GM18858 (cell line): ENCODE measurements around the gene CAPN6.

Experiments used
- ATAC-seq: cut with Tn5 transposase; IDR thresholded peaks from one replicate; pipeline ENCODE4 v1.9.1; 2021; ENCODE audit not compliant: unreplicated experiment

CAPN6 gene

DNA sequence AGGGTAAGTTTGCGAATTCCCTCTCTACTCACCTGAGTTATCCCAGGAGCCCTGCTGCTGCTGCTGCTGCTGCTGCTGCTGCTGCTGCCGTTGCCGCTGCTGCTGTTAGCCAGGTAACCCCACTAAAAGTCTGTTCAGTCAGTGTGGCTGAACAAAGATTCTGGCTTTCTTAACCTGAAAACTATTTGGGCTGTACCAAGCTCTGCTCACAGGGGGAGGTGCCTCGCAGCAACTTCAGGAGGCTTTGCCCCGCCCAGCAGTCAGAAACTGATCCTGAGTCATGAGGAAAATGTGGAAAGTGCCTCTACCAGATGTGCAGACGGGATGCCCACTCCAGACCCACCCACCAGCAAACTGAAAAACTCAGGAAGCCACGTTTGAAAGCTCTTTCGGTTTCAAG lies at the start of gene CAPN6:
CAPN6 (minus strand) TSS at position 145 of the 400 bp plus-strand sequence. CDS start 6,547 bp downstream, outside the sequence.
- no peak for ATAC-seq

- no peak for ATAC-seq
These were observed 49.2 kb upstream of the CAPN6 start for GRCh38 chrX:111319451-111319850.

DNA sequence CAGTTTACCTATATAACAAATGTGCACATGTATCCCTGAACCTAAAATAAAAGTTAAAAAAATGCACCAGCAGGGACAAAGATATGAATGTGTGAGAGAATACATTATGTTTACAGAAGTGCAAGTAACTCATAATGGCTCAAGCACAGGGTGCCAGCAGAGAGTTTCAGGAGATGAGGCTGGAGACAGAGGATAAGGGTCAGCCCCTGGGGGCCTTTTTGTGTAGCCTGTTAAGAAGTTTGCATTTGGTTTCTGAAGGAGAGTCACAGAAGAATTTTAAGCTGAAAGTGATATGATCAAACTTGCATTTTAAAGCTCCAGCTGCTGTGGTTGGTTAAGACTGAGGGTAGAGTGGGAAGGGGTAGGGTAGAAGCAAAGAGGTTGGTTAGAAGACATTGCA lies 48.6 kb upstream of the CAPN6 start:
- ATAC-seq: no peak

GRCh38 chrX:111309083-111309482 lies 38.8 kb upstream of the CAPN6 start:
- ATAC-seq: no peak

DNA sequence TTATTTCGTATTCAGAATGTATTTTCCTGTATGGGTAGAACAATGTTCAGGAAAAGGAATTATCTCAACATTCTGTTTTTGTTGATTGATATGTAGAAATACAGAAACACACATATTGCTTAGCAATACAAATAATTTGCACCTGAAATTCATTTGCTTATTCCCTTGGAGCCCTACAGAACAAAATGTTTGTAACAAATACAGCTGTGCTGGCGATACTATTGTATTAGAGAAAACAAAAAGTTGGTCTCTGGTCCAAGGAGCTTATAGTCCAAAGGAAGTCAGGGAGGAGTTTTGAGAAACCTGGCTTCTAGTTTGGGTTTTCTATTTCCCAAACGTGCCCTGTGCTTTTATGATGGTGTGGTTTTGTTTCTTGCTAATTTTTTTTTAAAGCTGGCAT lies 37.8 kb upstream of the CAPN6 start:
- no peak for ATAC-seq

GRCh38 chrX:111302284-111302683 lies 32.0 kb upstream of the CAPN6 start:
- ATAC-seq: no peak

DNA sequence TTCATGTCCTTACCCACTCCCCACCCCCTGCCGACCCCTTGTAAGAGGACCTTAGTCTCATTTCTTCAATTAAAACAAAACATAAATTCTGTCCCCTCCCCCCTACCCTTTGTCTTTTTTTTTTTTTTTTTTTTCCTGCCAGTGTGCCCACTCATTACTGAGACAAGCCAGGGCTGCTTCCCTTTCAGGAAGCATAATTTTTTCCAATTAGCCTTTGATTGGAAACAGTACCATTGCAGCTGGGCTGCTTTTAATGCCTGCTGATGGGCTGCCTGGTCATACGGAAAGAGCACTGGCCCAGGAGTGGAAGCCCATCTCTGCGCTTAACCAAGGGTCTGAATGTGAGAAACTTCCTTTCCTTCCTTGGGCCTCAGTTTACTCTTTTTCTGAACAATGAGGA lies 18.6 kb upstream of the CAPN6 start:
- ATAC-seq: no peak

GRCh38 chrX:111284631-111285293 lies 14.5 kb upstream of the CAPN6 start:
- no peak for ATAC-seq

GRCh38 chrX:111283446-111283845 lies 13.2 kb upstream of the CAPN6 start:
- no peak for ATAC-seq

DNA sequence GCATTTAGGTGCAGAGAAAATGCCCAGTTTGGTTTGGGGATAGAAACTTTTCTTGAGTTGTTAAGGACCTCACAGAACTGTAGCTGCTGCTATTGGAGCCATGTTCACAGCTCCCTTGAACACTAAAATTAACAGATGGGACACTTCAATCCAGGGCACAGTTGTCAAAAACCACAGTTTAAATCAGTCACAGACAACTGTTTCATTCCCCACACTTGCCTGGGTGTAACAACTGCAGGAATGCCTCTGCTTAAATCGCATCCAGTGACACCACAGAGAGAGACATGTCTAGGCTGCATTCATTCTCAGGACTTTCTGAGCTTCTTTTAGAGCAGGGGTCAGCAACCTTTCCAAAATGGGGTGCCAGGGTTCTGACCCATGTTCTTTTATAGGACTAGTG lies 12.7 kb upstream of the CAPN6 start:
- no peak for ATAC-seq

GRCh38 chrX:111282139-111282538 lies 11.9 kb upstream of the CAPN6 start:
- ATAC-seq: no peak

DNA sequence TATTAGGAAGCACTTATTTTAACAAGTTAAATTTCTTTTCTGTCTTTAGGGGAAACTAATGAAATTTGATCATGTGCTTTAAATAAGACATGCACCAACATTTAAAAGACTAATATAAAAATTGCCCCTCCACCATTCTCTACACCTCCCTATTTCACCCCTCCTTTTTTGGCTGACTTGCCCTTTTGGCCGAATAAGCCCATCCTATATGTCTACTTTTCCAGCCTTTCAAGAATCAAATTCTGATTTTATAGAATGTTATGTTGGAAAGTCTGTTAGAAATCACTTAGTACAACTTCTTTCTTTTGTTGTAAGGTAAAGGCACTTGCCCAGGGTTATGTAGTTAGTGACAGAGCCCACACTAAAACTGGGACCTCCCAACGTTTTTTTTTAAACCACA lies 1.8 kb downstream of the CAPN6 start:
- ATAC-seq: no peak

DNA sequence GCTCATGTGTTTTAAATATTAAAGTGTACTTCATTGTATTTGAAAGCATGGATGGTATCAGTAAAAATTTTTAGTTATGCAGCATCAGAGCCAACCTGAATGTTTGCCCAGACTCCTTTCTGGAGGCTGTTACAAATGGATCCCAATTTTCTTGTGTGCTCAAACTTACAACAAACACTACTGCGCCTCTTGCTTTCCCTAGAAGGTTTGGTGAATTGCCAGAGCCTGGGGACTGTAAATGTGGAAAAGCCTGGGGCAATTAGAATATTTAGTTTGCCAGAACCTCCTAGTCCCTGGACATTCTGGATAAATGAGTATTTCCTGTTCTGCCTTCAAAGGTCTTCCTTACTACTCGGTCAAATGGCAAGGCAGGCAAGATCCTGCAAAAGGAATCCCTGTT lies 4.8 kb downstream of the CAPN6 start:
- no peak for ATAC-seq

GRCh38 chrX:111264385-111264784 lies 5.9 kb downstream of the CAPN6 start:
- ATAC-seq: no peak

GRCh38 chrX:111262086-111262485 lies 8.2 kb downstream of the CAPN6 start:
- no peak for ATAC-seq

DNA sequence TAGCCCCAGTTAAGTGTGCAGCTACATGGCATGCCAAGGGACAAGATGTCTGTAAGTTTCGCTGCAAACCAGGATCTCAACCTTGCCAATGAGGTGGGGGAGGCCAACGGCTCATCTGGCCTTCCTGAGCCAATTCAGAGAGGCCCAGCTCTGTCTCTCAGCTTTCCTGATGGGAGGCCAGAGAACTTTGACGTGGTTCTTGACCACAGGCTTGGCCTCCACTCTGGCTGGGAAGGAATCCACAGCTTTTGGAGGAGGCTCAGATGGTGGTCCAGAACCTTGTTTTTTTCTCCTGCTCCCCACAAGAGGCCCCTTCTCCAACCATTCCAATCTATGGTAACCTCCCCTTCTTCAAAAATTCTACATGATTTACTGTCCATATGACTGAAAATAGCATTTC lies 9.8 kb downstream of the CAPN6 start:
- ATAC-seq: no peak

GRCh38 chrX:111259559-111259958 lies 10.7 kb downstream of the CAPN6 start:
- ATAC-seq: no peak

- ATAC-seq: no peak
These were observed 12.6 kb downstream of the CAPN6 start for GRCh38 chrX:111257733-111258132.

GRCh38 chrX:111254896-111255693 lies 15.2 kb downstream of the CAPN6 start:
- no peak for ATAC-seq

DNA sequence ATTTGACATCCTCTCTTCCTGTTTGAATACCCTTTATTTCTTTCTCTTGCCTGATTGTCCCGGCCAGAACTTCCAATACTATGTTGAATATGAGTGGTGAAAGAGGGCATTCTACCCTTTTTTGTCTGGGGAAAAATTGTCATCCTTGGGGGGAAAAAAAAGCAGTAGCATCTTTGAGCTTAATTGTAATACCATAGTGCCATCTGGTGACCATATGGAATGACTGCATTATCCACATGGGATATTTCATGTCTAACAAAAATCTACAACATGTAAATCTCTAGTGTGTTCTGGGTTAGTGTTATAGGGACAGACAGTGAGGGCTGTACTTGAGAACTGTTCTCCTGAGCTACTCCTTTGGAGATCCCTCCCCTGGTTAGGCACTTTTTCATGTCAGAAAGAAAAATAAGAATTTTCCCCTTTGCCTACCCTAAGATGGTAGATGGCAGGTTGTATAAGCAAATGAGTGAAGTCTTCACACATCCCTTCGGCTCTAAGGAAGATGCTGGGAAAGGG lies 26.0 kb downstream of the CAPN6 start:
- no peak for ATAC-seq

DNA sequence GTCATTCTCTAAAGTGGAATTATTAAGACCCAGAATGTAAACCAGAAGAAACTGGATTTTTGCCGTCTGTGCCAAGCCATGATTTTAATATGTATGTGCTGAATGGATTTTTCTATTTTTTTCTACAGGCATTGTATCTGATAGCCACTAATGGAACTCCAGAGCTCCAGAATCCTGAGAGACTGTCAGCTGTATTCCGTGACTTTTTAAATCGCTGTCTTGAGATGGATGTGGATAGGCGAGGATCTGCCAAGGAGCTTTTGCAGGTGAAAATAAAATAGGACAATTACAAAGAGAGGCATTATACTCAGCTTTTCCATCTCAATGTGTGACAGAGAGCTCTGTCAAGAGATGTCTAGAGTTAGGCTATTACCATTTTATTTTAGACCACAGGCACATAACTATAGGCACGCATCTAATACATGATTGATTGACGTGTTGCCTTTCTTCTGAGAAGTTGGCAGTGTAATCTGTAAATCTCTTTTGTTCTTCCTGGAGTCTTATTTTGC lies 53.9 kb downstream of the CAPN6 start:
- no peak for ATAC-seq

GRCh38 chrX:111207851-111208250 lies 62.4 kb downstream of the CAPN6 start:
- ATAC-seq: no peak
